ENCODE measurements around the gene ATOX1.

GRCh38 chr5:151739395-151739794 is 19.0 kb downstream of the ATOX1 start:
- TF ChIP-seq REST (IDR thresholded peaks at IDR 0.05; ENCODE audit: insufficient read depth in 1 of 2, low read depth in 2 of 2, low read length in 1 of 2) (no peak), CTCF (IDR thresholded peaks at IDR 0.05) (no peak), TCF7L2 (IDR thresholded peaks at IDR 0.05; ENCODE audit: low read depth, low read length) (no peak)
